GM12865 (cell line): ENCODE results near the gene CD200R1.
"Not testable (repeated sequence)": the region's sequence is repeated elsewhere in the genome, so short reads cannot be mapped to it uniquely, and the experiment has no call there.

Experiments used
- DNase-seq: peaks from one replicate; pipeline ENCODE4 v3.0.0; 2010; ENCODE audit warnings: low read depth
- H3K4me3 ChIP-seq: 2 replicates; pipeline ENCODE4 v1.5.1; 2011; ENCODE audit warnings: mild to moderate bottlenecking, low read depth, low read length, control low read depth
- TF ChIP-seq, protein P1 (sequence below): IDR thresholded peaks from 2 replicates; pipeline ENCODE4 v1.5.1; 2011; ENCODE audit warnings: low read length, control low read depth, low read depth, inconsistent platforms; ENCODE audit not compliant: insufficient read depth; ENCODE audit errors: missing control alignments

The CD200R1 gene

DNA sequence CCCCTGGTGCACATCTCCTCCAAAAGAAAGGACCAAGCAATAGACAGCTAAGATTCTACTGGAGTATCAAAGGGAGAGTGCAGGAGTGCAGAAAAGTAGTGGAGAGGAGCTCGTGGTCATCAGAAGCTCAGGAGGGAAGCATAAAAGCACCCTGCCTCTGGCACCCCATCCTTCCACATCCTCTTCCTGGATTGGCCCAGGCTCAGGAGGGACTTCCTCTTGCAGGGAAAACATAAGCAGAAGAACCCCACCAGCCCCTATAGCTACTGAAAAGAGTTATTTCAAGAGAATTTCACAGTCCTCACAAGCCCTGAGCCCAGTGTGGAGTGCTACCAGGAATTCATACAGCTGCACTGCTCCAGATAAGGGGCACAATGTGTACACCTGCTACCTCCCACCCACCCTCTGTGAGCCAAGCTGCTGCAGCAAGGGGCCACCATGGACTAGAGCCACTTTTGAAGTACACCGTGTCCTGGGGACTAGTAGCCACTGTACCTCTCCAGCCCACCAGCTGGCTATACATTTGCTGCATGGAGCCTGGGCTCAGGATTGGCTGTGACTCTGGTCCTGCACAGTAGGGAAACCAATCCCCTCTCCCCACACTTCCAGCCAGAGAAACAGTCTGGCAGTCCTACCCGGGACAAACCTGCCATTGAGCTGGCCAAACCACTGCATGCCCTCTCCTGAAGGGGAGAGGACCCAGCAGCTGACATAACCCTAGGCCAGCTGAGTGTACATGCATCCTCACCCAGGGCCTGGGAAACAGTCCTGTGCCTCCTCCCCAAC, 43.0 kb downstream of the CD200R1 start:
- no peak overlapping the region for H3K4me3 ChIP-seq
- TF ChIP-seq, protein P1, sequence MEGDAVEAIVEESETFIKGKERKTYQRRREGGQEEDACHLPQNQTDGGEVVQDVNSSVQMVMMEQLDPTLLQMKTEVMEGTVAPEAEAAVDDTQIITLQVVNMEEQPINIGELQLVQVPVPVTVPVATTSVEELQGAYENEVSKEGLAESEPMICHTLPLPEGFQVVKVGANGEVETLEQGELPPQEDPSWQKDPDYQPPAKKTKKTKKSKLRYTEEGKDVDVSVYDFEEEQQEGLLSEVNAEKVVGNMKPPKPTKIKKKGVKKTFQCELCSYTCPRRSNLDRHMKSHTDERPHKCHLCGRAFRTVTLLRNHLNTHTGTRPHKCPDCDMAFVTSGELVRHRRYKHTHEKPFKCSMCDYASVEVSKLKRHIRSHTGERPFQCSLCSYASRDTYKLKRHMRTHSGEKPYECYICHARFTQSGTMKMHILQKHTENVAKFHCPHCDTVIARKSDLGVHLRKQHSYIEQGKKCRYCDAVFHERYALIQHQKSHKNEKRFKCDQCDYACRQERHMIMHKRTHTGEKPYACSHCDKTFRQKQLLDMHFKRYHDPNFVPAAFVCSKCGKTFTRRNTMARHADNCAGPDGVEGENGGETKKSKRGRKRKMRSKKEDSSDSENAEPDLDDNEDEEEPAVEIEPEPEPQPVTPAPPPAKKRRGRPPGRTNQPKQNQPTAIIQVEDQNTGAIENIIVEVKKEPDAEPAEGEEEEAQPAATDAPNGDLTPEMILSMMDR: no peak
- no peak for DNase-seq

DNA sequence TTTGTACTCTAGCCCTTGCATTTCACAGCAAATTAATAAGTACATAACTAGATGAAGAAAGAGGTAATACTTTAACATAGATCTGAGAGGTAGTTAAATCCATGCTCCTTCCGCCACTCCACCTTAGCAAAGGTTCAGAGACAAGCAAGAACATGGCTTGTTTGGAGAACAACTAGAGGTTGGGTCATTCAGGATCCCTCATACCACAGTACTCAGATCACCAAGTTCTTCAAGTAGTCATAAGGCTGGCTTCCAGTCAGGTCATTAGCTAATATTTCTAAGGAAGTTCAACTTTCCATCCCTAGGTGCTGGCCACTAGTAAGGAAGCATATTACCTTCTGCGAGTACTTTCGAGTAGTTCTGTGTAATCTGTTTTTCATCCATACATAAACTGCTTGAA, 44.1 kb downstream of the CD200R1 start:
- no peak for DNase-seq
- TF ChIP-seq, protein P1: no peak
- H3K4me3 ChIP-seq: no peak overlapping the region

DNA sequence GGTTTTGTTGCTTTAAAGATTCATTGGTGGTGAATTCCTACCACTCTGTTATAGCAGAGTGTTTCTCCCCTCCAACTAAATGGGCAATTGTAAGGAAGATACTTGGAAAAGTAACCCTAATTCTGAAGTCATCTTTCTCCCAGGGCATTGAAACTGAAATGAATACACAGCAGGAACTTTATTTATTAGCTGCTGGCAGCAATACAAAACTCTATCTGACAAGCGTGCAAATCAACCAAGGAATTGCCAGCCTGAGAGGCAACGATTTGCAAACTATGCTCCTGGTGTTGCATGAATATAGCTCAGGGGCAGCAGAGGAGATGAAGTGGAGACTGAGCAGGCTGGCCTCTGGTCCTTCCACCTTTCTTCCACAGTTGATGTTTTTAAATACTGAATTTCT, 48.9 kb downstream of the CD200R1 start:
- no peak overlapping the region for H3K4me3 ChIP-seq
- TF ChIP-seq, protein P1: no peak
- no peak for DNase-seq

DNA sequence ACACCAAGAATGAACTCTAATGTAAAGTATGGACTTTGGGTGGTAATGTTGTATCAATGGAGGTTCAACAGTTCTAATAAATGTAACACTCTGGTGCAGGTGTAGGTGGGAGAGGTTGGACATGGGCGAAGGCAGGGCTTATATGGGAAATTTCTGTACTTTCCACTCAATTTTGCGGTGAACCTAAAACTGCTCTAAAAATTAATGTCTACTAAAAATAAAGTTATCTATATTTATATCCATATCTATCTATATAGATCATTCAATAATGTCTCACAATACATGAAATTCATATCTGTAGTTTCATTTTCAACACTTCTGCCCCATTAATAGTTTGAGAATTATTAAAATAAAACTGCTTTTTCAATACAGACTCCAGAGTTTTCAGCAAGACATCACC, 49.3 kb downstream of the CD200R1 start:
- TF ChIP-seq, protein P1: no peak
- H3K4me3 ChIP-seq: no peak overlapping the region

DNA sequence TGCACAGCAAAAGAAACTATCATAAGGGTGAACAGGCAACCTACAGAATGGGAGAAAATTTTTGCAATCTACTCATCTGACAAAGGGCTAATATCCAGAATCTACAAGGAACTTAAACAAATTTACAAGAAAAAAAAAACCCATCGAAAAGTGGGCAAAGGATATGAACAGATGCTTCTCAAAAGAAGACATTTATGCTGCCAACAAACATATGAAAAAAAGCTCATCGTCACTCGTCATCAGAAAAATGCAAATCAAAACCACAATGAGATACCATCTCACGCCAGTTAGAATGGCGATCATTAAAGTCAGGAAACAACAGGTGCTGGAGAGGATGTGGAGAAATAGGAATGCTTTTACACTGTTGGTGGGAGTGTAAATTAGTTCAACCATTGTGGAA, 55.4 kb downstream of the CD200R1 start:
- not testable (repeated sequence) for DNase-seq, H3K4me3 ChIP-seq

More for the DNA sequence above, 49.3 kb downstream of the CD200R1 start:
- DNase-seq: peak; percentile 18

DNA sequence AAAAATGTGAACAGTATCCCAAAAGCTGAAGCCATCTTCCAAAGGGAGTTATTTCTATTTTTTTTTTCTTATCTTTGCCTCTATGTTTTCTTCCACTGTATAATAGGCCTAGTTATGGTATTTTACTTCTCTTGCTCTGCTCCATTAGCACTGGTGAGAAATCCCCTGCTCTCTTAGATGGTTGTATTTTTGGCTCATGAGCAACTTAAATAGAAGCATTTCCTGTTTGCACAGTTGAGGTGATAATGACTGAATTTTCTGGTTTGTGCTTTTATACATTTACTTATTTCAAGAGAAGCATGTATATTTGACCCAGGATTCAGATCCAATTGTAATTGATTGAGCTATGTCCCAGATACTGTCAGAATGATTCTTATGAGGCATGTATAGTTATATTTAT, 66.7 kb downstream of the CD200R1 start:
- TF ChIP-seq, protein P1: no peak
- peak overlapping the region; percentile 47 for H3K4me3 ChIP-seq
- DNase-seq: peak; percentile 79

DNA sequence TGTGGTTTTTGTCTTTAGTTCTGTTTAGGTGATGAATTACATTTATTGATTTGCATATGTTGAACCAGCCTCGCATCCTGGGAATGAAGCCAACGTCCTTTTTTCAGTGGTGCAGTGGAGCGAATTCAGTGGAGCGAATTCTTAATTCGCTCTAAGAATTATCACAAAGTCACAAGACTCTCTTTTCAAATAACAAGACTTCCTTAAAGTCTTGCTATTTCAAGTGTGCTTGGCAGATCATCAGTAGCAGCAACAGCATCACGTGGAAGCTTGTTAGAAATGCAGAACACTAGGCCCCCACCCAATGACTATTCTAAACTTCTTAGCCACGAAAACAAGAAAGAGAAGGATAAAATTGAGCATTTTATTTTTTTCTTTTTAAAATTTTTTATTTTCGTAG, 70.1 kb downstream of the CD200R1 start:
- DNase-seq: no peak
- H3K4me3 ChIP-seq: no peak overlapping the region
- TF ChIP-seq, protein P1: no peak
